Smooth muscle cell (in vitro differentiated cells): ENCODE measurements around the gene NUPR1. TPM values are rescaled to one million over a fixed set of nuclear protein-coding genes. Genes with fewer than 3 reads are reported as not detected.

Experiments used
- DNase-seq: peaks from one replicate; lab custom pipeline; 2025; ENCODE audit not compliant: unreplicated experiment; lab: John Stamatoyannopoulos, UW
- H2AFZ ChIP-seq: fragments of 200-600 bp; sonication (generic); 2 replicates; pipeline ENCODE4 v1.6.0; 2016; ENCODE audit warnings: antibody characterized with exemption, low read depth, mild to moderate bottlenecking
- H3F3A ChIP-seq: fragments of 200-600 bp; sonication (generic); 2 replicates; pipeline ENCODE4 v1.6.0; 2017; ENCODE audit warnings: antibody characterized with exemption, low read depth
- H3K27ac ChIP-seq: fragments of 200-600 bp; sonication (generic); 2 replicates; pipeline ENCODE4 v1.5.1; 2016; ENCODE audit warnings: low read depth, mild to moderate bottlenecking
- H3K27me3 ChIP-seq: fragments of 200-600 bp; sonication (generic); 2 replicates; pipeline ENCODE4 v1.6.1; 2016; ENCODE audit warnings: low read depth, mild to moderate bottlenecking
- H3K36me3 ChIP-seq: fragments of 200-600 bp; sonication (generic); 2 replicates; pipeline ENCODE4 v1.5.1; 2016; ENCODE audit warnings: low read depth
- H3K4me1 ChIP-seq: fragments of 200-600 bp; sonication (generic); 2 replicates; pipeline ENCODE4 v1.5.1; 2016; ENCODE audit warnings: low read depth
- H3K4me2 ChIP-seq: fragments of 200-600 bp; sonication (generic); 2 replicates; pipeline ENCODE4 v1.6.0; 2016; ENCODE audit warnings: mild to moderate bottlenecking
- H3K4me3 ChIP-seq: fragments of 200-600 bp; sonication (generic); 2 replicates; pipeline ENCODE4 v1.5.1; 2016; ENCODE audit warnings: mild to moderate bottlenecking
- H3K79me2 ChIP-seq: fragments of 200-600 bp; sonication (generic); 2 replicates; pipeline ENCODE4 v1.6.0; 2016; ENCODE audit warnings: low read depth, mild to moderate bottlenecking
- H3K9ac ChIP-seq: fragments of 200-600 bp; sonication (generic); 2 replicates; pipeline ENCODE4 v1.6.0; 2016; ENCODE audit warnings: low read depth
- H3K9me3 ChIP-seq: fragments of 200-600 bp; sonication (generic); replicated peaks from 2 replicates; pipeline ENCODE4 v1.5.1; 2016; ENCODE audit warnings: low read depth
- H4K20me1 ChIP-seq: fragments of 200-600 bp; sonication (generic); 2 replicates; pipeline ENCODE4 v1.6.0; 2016; ENCODE audit warnings: low read depth
- CTCF ChIP-seq: fragments of 200-600 bp; sonication (generic); IDR thresholded peaks from 2 replicates; pipeline ENCODE4 v1.5.1; 2017; ENCODE audit warnings: borderline replicate concordance, mild to moderate bottlenecking, antibody characterized with exemption; ENCODE audit not compliant: insufficient read depth, poor library complexity, severe bottlenecking
- WGBS: methylation state at CpG from one replicate; pipeline ENCODE4 v1.1.7; 2016; ENCODE audit warnings: low lambda C conversion rate; 5-methylcytosine and 5-hydroxymethylcytosine counted together
- polyA plus RNA-seq: library from polyadenylated mRNA; unstranded; fragments of >200 nt; fragmentation: Nextera tagmentation; extraction: Ambion mirVana; gene quantifications from 2 replicates; pipeline ENCODE4 v1.2.1, GENCODE V29; 2016
- total RNA-seq: library from RNA; depleted of rRNA; stranded (reverse); fragments of >200 nt; gene quantifications from 2 replicates; pipeline ENCODE4 v1.2.3, GENCODE V29; 2014

NUPR1 gene
- total and polyA plus RNA-seq, 2 experiments from 2014 or later = 0.67 to 22.2 TPM

DNA sequence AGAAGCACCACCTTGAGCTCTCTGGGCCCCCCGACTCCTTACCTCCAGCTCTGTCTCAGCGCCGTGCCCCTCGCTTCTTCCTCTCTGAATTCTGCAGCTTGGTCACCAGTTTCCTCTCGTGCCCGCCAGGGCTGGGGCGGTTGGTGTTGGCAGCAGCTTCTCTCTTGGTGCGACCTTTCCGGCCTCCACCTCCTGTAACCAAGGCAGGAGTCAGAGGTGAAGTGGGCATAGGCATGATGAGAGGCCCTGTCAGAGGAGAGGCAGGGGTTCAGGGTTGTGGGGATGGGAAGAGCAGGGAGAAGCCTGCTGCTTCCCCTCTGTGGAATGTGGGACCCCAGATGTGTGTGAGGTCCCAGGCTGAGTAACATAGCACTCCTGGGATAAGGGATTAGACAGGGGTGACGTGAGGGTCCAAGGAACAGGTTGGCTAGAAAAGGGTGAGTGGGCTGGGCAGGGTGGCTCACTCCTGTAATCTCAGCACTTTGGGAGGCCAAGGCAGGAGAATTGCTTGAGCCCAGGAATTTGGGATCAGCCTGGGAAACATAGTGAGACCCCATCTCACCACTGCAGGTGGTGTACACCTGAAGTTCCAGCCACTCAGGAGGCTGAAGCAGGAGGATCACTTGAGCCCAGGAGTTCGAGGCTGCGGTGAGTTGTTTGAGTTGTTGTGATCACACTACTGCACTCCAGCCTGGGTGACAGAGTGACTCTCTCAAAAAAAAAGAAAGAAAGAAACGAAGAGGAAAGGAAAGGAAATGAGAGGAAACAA is 626 bp downstream of the NUPR1 start:
- Histone ChIP-seq H3K4me3 (peak overlapping the region; percentile 4), H3K27me3 (no peaks in the 10 kb centered on the region), H3K36me3 (no peaks in the 10 kb centered on the region), H3K79me2 (no peaks in the 10 kb centered on the region), H3K27ac (no peak overlapping the region), H3F3A (no peaks in the 10 kb centered on the region), H3K4me2 (no peak overlapping the region), H3K9me3 (no peaks in the 10 kb centered on the region), H3K4me1 (no peaks in the 10 kb centered on the region), H3K9ac (no peak overlapping the region), H2AFZ (peak overlapping the region; percentile 67), H4K20me1 (no peaks in the 10 kb centered on the region)
- no peak for DNase-seq
- TF ChIP-seq CTCF = no peak
- WGBS = 96% methylated on average over 13 of the region's 13 CpGs

DNA sequence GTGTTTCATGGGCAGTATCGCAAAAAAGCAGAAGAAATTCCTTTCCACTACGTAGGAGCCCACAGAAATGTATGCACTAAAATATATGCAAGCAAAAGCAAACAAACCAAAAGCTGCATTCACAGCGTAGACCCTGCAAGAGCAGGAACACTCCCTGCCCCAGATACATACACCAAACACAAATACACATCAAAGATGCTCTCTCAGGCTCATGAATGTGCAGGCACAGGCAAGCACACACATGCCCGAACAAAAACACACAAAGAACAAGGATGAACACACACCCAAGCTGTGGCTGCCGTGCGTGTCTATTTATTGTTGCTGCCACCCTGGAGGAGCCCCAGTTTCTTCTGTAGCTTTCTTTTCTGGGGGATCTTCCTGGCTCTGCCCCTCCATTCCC is 1.7 kb downstream of the NUPR1 start:
- Histone ChIP-seq H3F3A (no peaks in the 10 kb centered on the region), H3K9me3 (no peaks in the 10 kb centered on the region), H3K4me1 (peaks cover 5% of the 10 kb centered on the region), H3K4me2 (peak overlapping the region; percentile 28), H2AFZ (no peak overlapping the region), H3K36me3 (no peaks in the 10 kb centered on the region), H4K20me1 (no peaks in the 10 kb centered on the region), H3K79me2 (no peaks in the 10 kb centered on the region), H3K4me3 (no peak overlapping the region), H3K27me3 (no peaks in the 10 kb centered on the region), H3K9ac (no peak overlapping the region), H3K27ac (no peak overlapping the region)
- DNase-seq = no peak
- WGBS = 72% methylated on average over 6 of the region's 6 CpGs
- TF ChIP-seq CTCF = no peak

- TF ChIP-seq CTCF = no peak
- Histone ChIP-seq H3K79me2 (no peaks in the 10 kb centered on the region), H3K4me3 (no peak overlapping the region), H3K36me3 (no peaks in the 10 kb centered on the region), H2AFZ (no peak overlapping the region), H3K4me1 (peaks cover 8% of the 10 kb centered on the region), H4K20me1 (no peaks in the 10 kb centered on the region), H3F3A (no peaks in the 10 kb centered on the region), H3K4me2 (no peak overlapping the region), H3K27ac (no peak overlapping the region), H3K27me3 (no peaks in the 10 kb centered on the region), H3K9ac (no peak overlapping the region), H3K9me3 (no peaks in the 10 kb centered on the region)
- 82% methylated on average over 5 of the region's 5 CpGs for WGBS
- no peak for DNase-seq
Measured at GRCh38 chr16:28534542-28535373, 4.0 kb downstream of the NUPR1 start.
